Gastroesophageal sphincter (tissue), 4 donors: ENCODE measurements around the gene TCF7L2. TPM values are rescaled to one million over a fixed set of nuclear protein-coding genes. Genes with fewer than 3 reads are reported as not detected.

Experiments used
- ATAC-seq: fragments of 150-250 bp; one replicate; pipeline ENCODE4 v1.9.1; 2016; ENCODE audit warnings: mild to moderate bottlenecking, moderate library complexity
- H3K27ac ChIP-seq, 4 donors: fragments of 200-600 bp; sonication (generic) in 3 of 4; 1 replicate in 3 of 4; 2 replicates in 1 of 4; pipeline ENCODE4 v1.5.1; 2016 to 2019
- H3K27me3 ChIP-seq: fragments of 200-600 bp; sonication (generic); one replicate; pipeline ENCODE4 v1.5.1; 2019
- H3K36me3 ChIP-seq, 2 donors: fragments of 200-600 bp; sonication (generic); one replicate each; pipeline ENCODE4 v1.5.1; 2019; ENCODE audit warnings: control low read depth in 1 of 2
- H3K4me1 ChIP-seq, 3 donors: fragments of 200-600 bp; sonication (generic); 1 replicate in 2 of 3; 2 replicates in 1 of 3; pipeline ENCODE4 v1.5.1; 2016 to 2019; ENCODE audit warnings: control low read depth in 2 of 3
- H3K4me3 ChIP-seq, 2 donors: fragments of 200-600 bp; sonication (generic); one replicate each; pipeline ENCODE4 v1.5.1; 2019; ENCODE audit warnings: mild to moderate bottlenecking in 1 of 2, moderate library complexity in 1 of 2
- H3K9me3 ChIP-seq, 3 donors: fragments of 200-600 bp; sonication (generic); one replicate each; pipeline ENCODE4 v1.5.1; 2017 to 2019; ENCODE audit warnings: control low read depth in 2 of 3
- CTCF ChIP-seq, 4 experiments: fragments of 200-600 bp in 2 of 4; fragments of 450-650 bp in 2 of 4; sonication (generic) in 1 of 4; IDR thresholded peaks; one replicate each; pipeline ENCODE4 v1.5.1; 2017 to 2019; ENCODE audit warnings: antibody characterized with exemption in 4 of 4, mild to moderate bottlenecking in 2 of 4, moderate library complexity in 2 of 4
- EP300 ChIP-seq: sonication (generic); formaldehyde crosslinking; IDR thresholded peaks from one replicate; pipeline ENCODE4 v1.6.1; 2017; ENCODE audit warnings: antibody characterized with exemption, mild to moderate bottlenecking
- POLR2A ChIP-seq, 2 donors: fragments of 450-650 bp; IDR thresholded peaks; one replicate each; pipeline ENCODE4 v1.6.1; 2017; ENCODE audit warnings: antibody characterized with exemption in 2 of 2, mild to moderate bottlenecking in 2 of 2, moderate library complexity in 1 of 2
- POLR2AphosphoS5 ChIP-seq: sonication (generic); formaldehyde crosslinking; IDR thresholded peaks from one replicate; pipeline ENCODE4 v1.6.1; 2017; ENCODE audit warnings: antibody characterized with exemption
- WGBS, 2 donors: methylation state at CpG; one replicate each; pipeline ENCODE4 v1.1.5; 2018; ENCODE audit warnings: low coverage in 1 of 2; 5-methylcytosine and 5-hydroxymethylcytosine counted together
- total RNA-seq, 4 donors: library from RNA; depleted of rRNA; stranded (reverse); fragments of >200 nt; gene quantifications; one replicate each; pipeline ENCODE4 v1.1.0, GENCODE V29; 2016

The TCF7L2 gene
- total RNA-seq, 4 donors from 2014 or later: 12.6 to 22.4 (median 20.2) TPM

DNA sequence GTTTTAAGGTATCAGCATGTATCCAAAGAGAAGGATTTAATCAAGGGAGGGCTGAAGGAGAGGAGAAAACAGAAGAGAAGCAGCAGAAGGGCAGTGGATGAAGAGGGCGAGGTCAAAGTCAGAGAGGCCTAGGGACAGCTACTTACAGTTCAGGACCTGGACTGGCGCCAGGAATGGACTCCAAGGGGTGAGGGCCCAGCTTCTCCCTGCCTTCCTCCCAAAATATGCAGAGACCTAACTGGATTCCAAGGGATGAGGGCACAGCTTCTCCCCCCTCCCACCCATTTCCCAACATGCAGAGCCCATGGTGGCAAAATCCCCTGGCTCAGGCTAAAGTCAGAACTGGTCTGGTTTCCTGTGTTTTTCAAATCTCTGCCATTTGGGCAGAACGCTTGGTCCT is 3.4 kb upstream of the TCF7L2 start:
- no peak overlapping the region for H3K4me3 ChIP-seq
- no peaks in the 10 kb centered on the region for H3K27me3 ChIP-seq
- no peak for TF ChIP-seq POLR2A (IDR thresholded peaks at IDR 0.05)
- TF ChIP-seq EP300: no peak
- TF ChIP-seq POLR2AphosphoS5: no peak
- no peak for TF ChIP-seq CTCF (IDR thresholded peaks at IDR 0.05)
- no peaks in the 10 kb centered on the region for H3K9me3 ChIP-seq
- H3K27ac ChIP-seq: no peak overlapping the region
- H3K4me1 ChIP-seq: peaks cover 0 to 24% (median 2%) of the 10 kb centered on the region in 3 donors
- ATAC-seq: no peak
- WGBS, 2 donors: 60 to 87% methylated on average over 1 to 3 of the region's 3 CpGs
- no peaks in the 10 kb centered on the region for H3K36me3 ChIP-seq

DNA sequence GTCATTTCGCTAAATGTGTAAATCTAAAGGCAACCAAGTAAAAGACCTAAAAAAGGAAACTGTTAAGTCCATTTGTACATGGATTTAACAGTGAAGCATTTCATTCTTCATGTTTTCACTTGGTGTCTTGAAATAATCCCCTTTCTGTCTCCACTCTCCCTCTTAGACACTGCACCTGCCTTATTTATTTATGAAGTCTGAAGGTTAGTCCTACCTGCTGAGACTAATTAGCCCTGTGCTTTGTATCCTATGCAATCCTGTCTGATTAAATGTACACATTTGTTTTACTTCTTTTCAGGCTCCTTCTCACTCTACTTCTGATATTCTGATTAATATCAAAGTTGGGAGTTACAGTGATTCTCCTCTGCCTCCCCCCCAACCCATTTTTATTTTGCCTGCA is 1.9 kb upstream of the TCF7L2 start:
- Histone ChIP-seq H3K36me3 (no peaks in the 10 kb centered on the region), H3K9me3 (no peaks in the 10 kb centered on the region), H3K27me3 (no peaks in the 10 kb centered on the region), H3K4me1 (peaks cover 0 to 34% (median 2%) of the 10 kb centered on the region in 3 donors), H3K4me3 (no peak overlapping the region), H3K27ac (peak overlapping the region in 3 of 4 donors; percentile 19 to 92 (median 89))
- 90 to 94% methylated on average over 1 of the region's 1 CpG for WGBS, 2 donors
- TF ChIP-seq POLR2A (IDR thresholded peaks at IDR 0.05) (no peak), EP300 (no peak), CTCF (IDR thresholded peaks at IDR 0.05) (no peak), POLR2AphosphoS5 (no peak)
- ATAC-seq: no peak

DNA sequence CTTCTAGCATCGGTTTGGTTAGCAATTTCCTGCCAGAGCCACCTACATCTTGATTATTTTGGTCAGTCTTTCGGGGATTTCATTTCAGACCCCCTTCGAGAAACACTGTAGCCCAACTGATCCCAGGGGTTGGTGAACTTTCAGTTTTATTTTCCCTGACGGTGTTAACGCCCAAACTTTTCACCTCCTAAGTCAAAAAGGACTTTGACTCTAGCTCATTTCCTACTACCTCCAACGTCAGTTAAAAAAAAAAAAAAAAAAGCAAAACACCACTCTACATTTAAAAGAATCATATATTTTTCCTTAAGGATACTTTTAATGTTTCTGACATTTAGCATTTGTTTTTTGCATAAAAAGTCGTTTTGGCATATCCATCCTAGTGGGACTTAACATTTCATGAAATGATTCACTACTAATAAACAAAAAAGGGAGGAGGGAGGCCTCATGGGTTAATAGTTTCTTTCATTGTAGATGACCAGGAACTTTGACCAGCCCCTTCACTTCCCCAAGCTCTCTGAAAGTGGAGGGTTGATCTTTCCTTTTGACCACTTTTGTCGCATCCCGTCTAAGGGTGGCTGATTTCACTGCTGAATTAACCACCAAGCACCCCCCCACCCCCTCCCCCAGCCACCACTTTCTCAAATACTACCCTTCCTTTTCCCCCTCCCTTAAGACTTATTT is 764 bp upstream of the TCF7L2 start:
- Histone ChIP-seq H3K27ac (peak overlapping the region; percentile 37 to 98 (median 90)), H3K36me3 (no peaks in the 10 kb centered on the region), H3K4me1 (peaks cover 0 to 44% (median 6%) of the 10 kb centered on the region in 3 donors), H3K4me3 (peak overlapping the region; percentile 80 to 88), H3K9me3 (no peaks in the 10 kb centered on the region), H3K27me3 (no peaks in the 10 kb centered on the region)
- no peak for ATAC-seq
- 13 to 18% methylated on average over 9 of the region's 9 CpGs for WGBS, 2 donors
- TF ChIP-seq CTCF (IDR thresholded peaks at IDR 0.05) (no peak), POLR2AphosphoS5 (no peak), POLR2A (IDR thresholded peaks at IDR 0.05) (no peak), EP300 (no peak)

DNA sequence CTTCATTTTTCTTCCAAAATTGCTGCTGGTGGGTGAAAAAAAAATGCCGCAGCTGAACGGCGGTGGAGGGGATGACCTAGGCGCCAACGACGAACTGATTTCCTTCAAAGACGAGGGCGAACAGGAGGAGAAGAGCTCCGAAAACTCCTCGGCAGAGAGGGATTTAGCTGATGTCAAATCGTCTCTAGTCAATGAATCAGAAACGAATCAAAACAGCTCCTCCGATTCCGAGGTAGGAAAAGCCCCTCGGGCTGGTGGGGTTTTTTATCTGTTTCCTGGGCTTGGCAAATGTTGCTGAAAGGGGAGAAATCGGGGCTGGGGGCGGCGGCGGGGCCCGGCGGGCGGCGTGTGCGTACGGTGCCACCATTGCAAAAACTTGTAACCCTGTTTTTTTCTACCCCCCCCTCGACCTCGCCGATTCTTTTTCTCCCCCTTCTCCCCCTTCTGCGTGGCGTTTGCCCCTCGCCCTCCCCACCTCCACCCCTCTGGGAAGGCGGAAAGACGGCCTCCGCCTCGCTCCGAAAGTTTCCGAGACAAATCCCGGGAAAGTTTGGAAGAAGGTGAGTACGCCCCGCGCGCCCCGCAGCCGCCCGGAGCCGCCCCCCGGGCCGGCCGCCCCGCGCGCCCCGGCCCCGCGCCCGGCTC is 789 bp downstream of the TCF7L2 start:
- peak overlapping the region; percentile 80 to 88 for H3K4me3 ChIP-seq
- H3K27me3 ChIP-seq: no peaks in the 10 kb centered on the region
- 0 to 1% methylated on average over 4 to 28 of the region's 56 CpGs for WGBS, 2 donors
- no peak for ATAC-seq
- peak overlapping the region; percentile 89 to 98 (median 93) for H3K27ac ChIP-seq
- no peaks in the 10 kb centered on the region for H3K9me3 ChIP-seq
- no peak for TF ChIP-seq CTCF (IDR thresholded peaks at IDR 0.05)
- no peak for TF ChIP-seq POLR2A (IDR thresholded peaks at IDR 0.05)
- no peak for TF ChIP-seq EP300
- TF ChIP-seq POLR2AphosphoS5: no peak
- peaks cover 3 to 57% (median 13%) of the 10 kb centered on the region in 3 donors for H3K4me1 ChIP-seq
- no peaks in the 10 kb centered on the region for H3K36me3 ChIP-seq
